Measurements from ENCODE around the gene CDH23.

The CDH23 gene

DNA sequence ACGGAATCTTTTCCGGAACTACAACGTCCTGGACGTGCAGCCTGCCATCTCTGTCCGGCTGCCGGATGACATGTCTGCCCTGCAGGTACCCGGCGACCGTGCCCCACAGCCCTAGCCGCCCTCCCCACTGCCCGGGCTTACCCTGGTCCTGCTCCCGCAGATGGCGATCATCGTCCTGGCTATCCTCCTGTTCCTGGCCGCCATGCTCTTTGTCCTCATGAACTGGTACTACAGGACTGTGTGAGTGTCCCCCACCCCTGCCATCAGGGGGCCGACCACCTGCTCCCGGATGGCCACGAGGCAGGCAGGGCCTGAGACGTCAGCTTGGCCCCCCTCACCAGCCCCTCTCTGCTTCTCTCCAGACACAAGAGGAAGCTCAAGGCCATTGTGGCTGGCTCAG, 414.6 kb downstream of the CDH23 start:
- DNase-seq = no peak

GRCh38 chr10:71812016-71812912, 415.5 kb downstream of the CDH23 start:
- peak; percentile 83 for DNase-seq

DNA sequence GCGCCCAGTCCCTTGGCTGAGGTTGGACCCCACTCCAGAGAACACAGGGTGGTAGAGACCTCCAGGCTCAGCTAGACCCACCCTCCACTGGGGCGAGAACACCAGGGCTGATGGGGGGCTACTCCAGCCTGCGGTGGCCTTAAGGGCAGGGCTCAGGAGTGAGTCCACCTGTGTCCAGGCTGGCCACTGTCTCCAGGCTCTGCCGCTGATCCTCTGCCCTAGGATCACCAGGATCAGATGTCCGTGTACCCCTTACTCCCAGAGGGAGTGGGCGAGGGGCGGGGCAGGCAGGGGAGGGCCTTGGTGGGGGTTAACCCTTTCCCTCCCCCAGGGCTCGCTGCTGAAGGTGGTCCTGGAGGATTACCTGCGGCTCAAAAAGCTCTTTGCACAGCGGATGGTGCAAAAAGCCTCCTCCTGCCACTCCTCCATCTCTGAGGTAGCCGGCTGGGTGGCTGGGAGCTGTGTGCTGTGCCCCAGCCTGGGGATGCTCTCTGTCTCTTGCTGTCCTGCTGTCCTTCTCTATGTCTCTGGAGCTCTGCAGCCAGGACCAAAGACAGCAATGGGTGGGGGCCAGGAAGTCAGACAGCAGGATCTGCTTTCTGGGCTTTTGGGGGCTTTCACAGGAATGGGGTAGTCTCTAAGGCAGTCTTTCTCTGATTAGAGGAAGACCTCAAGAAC, 416.3 kb downstream of the CDH23 start:
- DNase-seq = no peak

- no peak for DNase-seq
These were observed 418.2 kb downstream of the CDH23 start for GRCh38 chr10:71814922-71815411.

DNA sequence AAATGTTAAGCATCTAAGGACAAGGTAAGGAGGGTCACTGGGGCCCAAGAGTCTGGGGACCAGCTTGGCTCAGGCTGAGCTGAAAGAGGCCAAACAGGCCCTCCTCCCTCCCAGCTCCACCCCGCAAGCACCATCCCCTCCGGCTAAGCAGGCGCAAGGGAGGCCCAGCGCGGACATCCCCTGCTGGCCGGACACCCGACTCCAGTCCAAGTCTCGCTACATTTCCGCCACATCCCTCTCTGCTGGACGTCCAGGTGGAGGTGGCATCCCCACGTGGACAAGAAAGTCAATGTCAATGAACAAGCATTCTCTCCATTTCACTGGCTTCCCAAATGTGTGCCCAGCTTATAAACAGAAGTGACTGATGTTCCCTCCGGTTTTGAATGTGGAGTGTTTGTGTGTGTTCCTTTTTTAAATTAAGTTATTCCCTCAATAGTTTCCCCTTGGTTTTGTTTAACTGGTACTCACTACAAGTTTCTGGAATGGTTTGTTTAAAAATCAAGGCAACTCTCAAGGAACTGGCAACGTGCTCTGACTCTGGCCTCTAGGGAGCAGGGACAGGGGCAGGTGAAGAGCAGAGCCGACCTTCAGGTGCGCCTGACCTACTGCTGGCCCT, 418.9 kb downstream of the CDH23 start:
- no peak for DNase-seq

DNA sequence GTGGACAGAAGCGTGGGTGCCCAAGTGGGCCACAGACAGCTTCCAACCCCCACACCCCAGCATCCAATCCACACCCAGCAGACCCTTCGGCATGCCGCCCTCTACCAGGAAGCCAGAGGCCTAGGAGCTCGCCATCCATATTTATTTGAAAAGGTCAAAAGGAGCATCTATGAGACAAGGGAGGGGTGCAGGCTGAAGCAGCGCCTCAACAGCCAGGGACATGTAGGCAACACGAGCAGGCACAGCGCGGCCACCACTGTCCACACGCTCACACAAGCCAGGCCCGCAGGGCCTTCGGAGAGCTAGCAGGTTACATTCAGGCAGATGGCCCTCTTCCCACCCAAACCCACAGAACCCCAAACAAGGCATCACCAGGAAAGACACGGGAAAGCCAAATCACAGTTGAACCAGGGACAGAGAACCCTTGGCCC, 419.7 kb downstream of the CDH23 start:
- no peak for DNase-seq

GRCh38 chr10:71816936-71817618, 420.4 kb downstream of the CDH23 start:
- no peak for DNase-seq

DNA sequence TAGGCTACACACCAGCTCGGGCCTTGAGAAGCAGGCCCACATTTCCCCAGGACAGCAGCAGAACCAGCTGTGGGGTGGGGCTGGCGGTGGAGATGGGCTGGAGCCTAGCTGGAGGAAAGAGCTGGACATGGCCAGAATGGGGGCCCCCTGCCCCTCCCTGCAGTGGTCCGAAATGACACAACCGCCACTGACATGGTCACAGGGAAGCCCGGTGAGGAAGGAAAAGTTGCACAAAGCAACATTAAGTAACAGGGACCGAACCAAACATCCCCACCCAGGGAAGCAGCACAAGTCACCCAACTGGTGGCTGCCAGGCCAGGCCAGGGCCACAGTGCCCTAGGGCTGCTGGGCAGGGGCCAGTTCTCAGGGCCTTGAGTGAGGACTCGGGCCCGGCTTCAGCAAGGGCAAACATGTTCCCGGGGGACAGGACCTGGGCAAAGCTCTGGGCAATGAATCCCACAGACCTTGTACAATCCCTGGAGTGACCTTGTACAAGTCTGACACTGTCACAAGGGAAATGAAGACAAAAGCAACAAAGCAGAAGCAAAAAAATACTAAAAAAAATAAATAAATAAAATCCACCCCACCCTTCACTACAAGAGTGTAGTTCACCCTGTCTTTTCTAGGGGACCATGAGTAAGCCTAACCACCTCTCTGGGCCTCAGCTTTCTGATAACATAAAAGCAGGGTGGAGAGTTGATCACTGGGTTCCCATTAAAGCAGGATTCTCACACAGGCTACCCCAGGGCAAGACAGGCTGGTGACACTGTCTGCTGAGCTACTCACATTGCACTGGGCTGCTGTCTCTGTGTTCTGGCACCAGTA, 421.3 kb downstream of the CDH23 start:
- DNase-seq = no peak

DNA sequence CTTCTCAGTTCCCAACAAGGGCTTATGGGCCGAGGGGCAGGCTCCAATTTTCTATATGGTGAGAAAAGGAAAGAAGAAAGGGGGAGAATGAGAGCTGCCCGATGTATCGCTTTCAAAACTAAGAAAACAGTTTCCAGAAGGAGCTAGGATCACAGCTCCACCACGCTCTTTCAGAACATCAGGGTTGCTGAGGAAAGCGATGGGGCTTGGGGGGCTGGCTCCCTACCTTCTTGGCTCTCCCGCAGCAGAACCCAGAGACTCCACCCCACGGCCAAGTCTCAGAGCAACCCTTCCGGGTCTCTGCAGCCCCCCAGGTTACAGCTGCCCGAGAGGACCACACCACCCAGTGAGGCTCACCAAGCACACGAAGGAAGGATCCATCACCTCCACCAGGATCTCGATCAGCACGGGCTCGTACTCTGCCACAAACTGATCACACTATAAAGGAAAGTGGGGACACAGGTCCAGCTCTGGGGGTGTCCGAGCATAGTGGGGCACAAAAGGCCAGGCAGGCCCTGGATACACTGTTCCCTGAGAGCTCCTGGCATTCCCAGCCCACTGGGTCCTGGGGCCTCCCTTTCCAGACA, 422.0 kb downstream of the CDH23 start:
- DNase-seq = no peak

- no peak for DNase-seq
These were observed 422.7 kb downstream of the CDH23 start for GRCh38 chr10:71819441-71819861.

GRCh38 chr10:71819985-71820384, 423.3 kb downstream of the CDH23 start:
- DNase-seq = no peak

GRCh38 chr10:71820966-71821365, 424.2 kb downstream of the CDH23 start:
- no peak for DNase-seq

- no peak for DNase-seq
These were observed 425.4 kb downstream of the CDH23 start for GRCh38 chr10:71821909-71822763.

DNA sequence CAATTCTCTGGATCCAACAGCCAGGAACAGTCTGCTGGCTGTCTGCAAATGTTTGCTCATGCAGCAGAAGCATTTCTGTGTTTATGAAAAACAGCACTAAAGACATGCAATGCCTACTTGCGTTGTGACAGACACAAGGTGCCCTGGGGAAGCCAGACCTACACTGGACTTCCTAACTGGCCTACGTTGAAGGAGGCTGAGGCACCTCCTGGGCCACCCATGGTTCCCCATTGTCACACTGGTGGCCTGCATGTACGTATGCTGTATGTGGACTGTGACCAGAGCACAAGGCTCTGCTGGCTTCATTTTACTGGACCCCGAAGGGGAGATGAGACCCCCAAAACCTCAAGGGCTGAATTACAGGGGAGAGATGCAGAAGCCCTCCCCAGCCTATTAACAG, 426.6 kb downstream of the CDH23 start:
- no peak for DNase-seq

DNA sequence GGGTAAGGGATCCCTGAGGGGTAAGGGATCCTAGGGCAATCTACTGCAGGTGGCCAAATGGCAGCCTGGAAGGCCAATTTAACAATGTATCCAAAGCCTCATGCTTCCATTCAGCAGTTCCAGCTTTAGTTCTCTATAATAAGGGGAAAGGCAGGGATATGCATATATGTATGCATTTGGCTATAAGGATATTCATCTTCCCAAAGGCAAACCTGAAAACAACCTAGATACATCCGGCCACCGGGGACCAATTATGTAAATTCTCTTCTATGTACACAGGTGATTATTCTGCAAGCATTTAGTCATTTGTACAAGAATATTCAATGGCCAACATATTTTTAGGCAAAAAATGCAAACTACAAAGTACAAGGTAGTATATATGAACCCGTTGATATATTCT, 427.6 kb downstream of the CDH23 start:
- no peak for DNase-seq

GRCh38 chr10:71825217-71825616, 428.5 kb downstream of the CDH23 start:
- DNase-seq = no peak

- no peak for DNase-seq
These were observed 431.1 kb downstream of the CDH23 start for GRCh38 chr10:71827852-71828251.

- no peak for DNase-seq
These were observed 432.0 kb downstream of the CDH23 start for GRCh38 chr10:71828702-71829101.

DNA sequence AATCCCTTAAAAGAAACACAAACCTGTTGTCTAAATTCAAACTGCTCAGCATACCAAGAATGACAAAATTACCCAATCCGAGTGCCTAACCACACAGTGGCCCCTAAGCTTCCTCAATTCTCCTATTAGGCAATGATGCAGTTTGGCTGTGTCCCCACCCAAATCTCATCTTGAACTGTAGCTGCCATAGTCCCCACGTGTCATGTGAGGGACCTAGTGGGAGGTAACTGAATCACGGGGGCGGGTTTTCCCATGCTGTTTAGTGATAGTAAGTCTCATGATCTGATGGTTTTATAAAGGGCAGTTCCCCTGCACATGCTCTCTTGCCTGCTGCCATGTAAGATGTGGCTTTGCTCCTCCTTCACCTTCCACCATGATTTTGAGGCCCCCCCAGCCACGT, 432.5 kb downstream of the CDH23 start:
- DNase-seq = no peak

- DNase-seq = no peak
These were observed 433.2 kb downstream of the CDH23 start for GRCh38 chr10:71829896-71830295.

DNA sequence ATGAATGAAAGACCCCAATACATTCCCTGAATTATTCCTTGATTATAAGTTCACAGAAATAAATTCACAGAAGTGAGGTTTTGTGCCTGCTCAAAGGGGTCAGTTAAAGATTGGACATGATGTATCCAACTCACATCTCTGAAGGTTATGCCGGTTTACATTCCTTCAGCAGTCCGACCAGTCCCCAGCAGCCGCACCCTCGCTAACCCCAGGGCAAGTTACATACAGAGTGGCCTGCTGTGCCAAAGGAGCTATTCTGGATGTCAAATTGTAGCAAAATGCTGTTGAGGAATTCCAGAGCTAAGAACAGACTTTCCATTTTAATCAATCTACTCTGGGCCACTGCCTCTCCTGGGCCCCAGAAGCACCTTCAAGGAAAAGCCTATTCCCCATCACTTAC, 434.0 kb downstream of the CDH23 start:
- DNase-seq = no peak

All from stimulated activated CD4-positive, alpha-beta T cell treated with anti-CD3 and anti-CD28 coated beads, Interleukin-12 subunit alpha, Interleukin-12 subunit beta, amount 100 ng/mL, for 4 hours (primary cell).